Mucosa of rectum (tissue), 2 donors: ENCODE data around the gene ELOVL6.

Experiments used
- H3K27ac ChIP-seq, 2 donors: one replicate each; pipeline ENCODE4 v1.7.0; 2013; ENCODE audit warnings: inconsistent platforms in 2 of 2, low read depth in 2 of 2, low read length in 2 of 2
- H3K27me3 ChIP-seq, 2 donors: one replicate each; pipeline ENCODE4 v1.7.0; 2013; ENCODE audit warnings: low read length in 2 of 2; ENCODE audit not compliant: control insufficient read depth in 2 of 2, insufficient read depth in 2 of 2
- H3K36me3 ChIP-seq, 2 donors: one replicate each; pipeline ENCODE4 v1.7.0; 2013; ENCODE audit warnings: low read length in 2 of 2; ENCODE audit not compliant: control insufficient read depth in 2 of 2, insufficient read depth in 2 of 2
- H3K4me1 ChIP-seq, 2 donors: one replicate each; pipeline ENCODE4 v1.7.0; 2013; ENCODE audit warnings: low read length in 2 of 2, mild to moderate bottlenecking in 1 of 2; ENCODE audit not compliant: control insufficient read depth in 2 of 2, insufficient read depth in 2 of 2
- H3K4me3 ChIP-seq, 2 donors: one replicate each; pipeline ENCODE4 v1.7.0; 2013; ENCODE audit warnings: low read length in 2 of 2
- H3K9ac ChIP-seq, 2 donors: one replicate each; pipeline ENCODE4 v1.7.0; 2013; ENCODE audit warnings: low read length in 2 of 2, low read depth in 1 of 2, mild to moderate bottlenecking in 1 of 2
- H3K9me3 ChIP-seq, 2 donors: one replicate each; pipeline ENCODE4 v1.7.0; 2013; ENCODE audit warnings: low read length in 2 of 2; ENCODE audit not compliant: control insufficient read depth in 2 of 2
- donor health status: healthy.
- donor health status: Normal muscosa, but diverticular disease.

ELOVL6 gene

GRCh38 chr4:110131916-110132315, 66.5 kb downstream of the ELOVL6 start:
- H3K4me1 ChIP-seq, result peaks cover 18 to 53% of the 10 kb centered on the region in 2 donors
- no peaks in the 10 kb centered on the region for H3K9me3 ChIP-seq
- H3K27ac ChIP-seq, result peak overlapping the region; percentile 62 to 64
- H3K27me3 ChIP-seq, result no peaks in the 10 kb centered on the region
- no peaks in the 10 kb centered on the region for H3K36me3 ChIP-seq
- no peak overlapping the region for H3K4me3 ChIP-seq
- H3K9ac ChIP-seq, result no peak overlapping the region

- H3K27me3 ChIP-seq, result no peaks in the 10 kb centered on the region
- no peak overlapping the region for H3K4me3 ChIP-seq
- H3K36me3 ChIP-seq, result no peaks in the 10 kb centered on the region
- no peak overlapping the region for H3K9ac ChIP-seq
- peaks cover 18 to 53% of the 10 kb centered on the region in 2 donors for H3K4me1 ChIP-seq
- H3K9me3 ChIP-seq, result no peaks in the 10 kb centered on the region
- no peak overlapping the region for H3K27ac ChIP-seq
Measured at GRCh38 chr4:110130576-110131358, 67.6 kb downstream of the ELOVL6 start.

GRCh38 chr4:110129544-110129943, 68.9 kb downstream of the ELOVL6 start:
- peak overlapping the region in 1 of 2 donors; percentile 1 for H3K27ac ChIP-seq
- H3K9ac ChIP-seq, result no peak overlapping the region
- H3K4me3 ChIP-seq, result no peak overlapping the region
- H3K9me3 ChIP-seq, result no peaks in the 10 kb centered on the region
- H3K4me1 ChIP-seq, result peaks cover 16 to 42% of the 10 kb centered on the region in 2 donors
- no peaks in the 10 kb centered on the region for H3K27me3 ChIP-seq
- H3K36me3 ChIP-seq, result no peaks in the 10 kb centered on the region

- no peaks in the 10 kb centered on the region for H3K36me3 ChIP-seq
- peak overlapping the region; percentile 53 to 85 for H3K27ac ChIP-seq
- no peak overlapping the region for H3K9ac ChIP-seq
- H3K4me1 ChIP-seq, result peaks cover 10 to 31% of the 10 kb centered on the region in 2 donors
- H3K9me3 ChIP-seq, result no peaks in the 10 kb centered on the region
- no peak overlapping the region for H3K4me3 ChIP-seq
- H3K27me3 ChIP-seq, result no peaks in the 10 kb centered on the region
Measured at GRCh38 chr4:110128472-110128919, 69.9 kb downstream of the ELOVL6 start.

- Histone ChIP-seq H3K27ac (peak overlapping the region; percentile 53 to 85), H3K9ac (no peak overlapping the region), H3K36me3 (no peaks in the 10 kb centered on the region), H3K4me1 (peaks cover 10 to 27% of the 10 kb centered on the region in 2 donors), H3K4me3 (no peak overlapping the region), H3K27me3 (no peaks in the 10 kb centered on the region), H3K9me3 (no peaks in the 10 kb centered on the region)
Measured at GRCh38 chr4:110128029-110128428, 70.4 kb downstream of the ELOVL6 start.

GRCh38 chr4:110124711-110125110, 73.7 kb downstream of the ELOVL6 start:
- Histone ChIP-seq H3K4me3 (no peak overlapping the region), H3K9ac (no peak overlapping the region), H3K27ac (no peak overlapping the region), H3K9me3 (no peaks in the 10 kb centered on the region), H3K36me3 (no peaks in the 10 kb centered on the region), H3K27me3 (no peaks in the 10 kb centered on the region), H3K4me1 (peaks cover 4 to 10% of the 10 kb centered on the region in 2 donors)

GRCh38 chr4:110122201-110122600, 76.2 kb downstream of the ELOVL6 start:
- H3K9me3 ChIP-seq, result no peaks in the 10 kb centered on the region

GRCh38 chr4:110120506-110120905, 77.9 kb downstream of the ELOVL6 start:
- Histone ChIP-seq H3K9me3 (no peaks in the 10 kb centered on the region), H3K27ac (no peak overlapping the region), H3K9ac (no peak overlapping the region)

More at GRCh38 chr4:110122201-110122600, 76.2 kb downstream of the ELOVL6 start:
- H3K4me1 ChIP-seq, result peaks cover 3 to 4% of the 10 kb centered on the region in 2 donors
- H3K9ac ChIP-seq, result no peak overlapping the region
- H3K27me3 ChIP-seq, result no peaks in the 10 kb centered on the region
- H3K36me3 ChIP-seq, result no peaks in the 10 kb centered on the region
- no peak overlapping the region for H3K27ac ChIP-seq
- H3K4me3 ChIP-seq, result no peak overlapping the region

GRCh38 chr4:110119880-110120279, 78.5 kb downstream of the ELOVL6 start:
- Histone ChIP-seq H3K27me3 (no peaks in the 10 kb centered on the region), H3K4me3 (no peak overlapping the region), H3K9ac (no peak overlapping the region), H3K4me1 (peaks cover 3 to 4% of the 10 kb centered on the region in 2 donors), H3K27ac (peak overlapping the region in 1 of 2 donors; percentile 42), H3K36me3 (no peaks in the 10 kb centered on the region), H3K9me3 (no peaks in the 10 kb centered on the region)

More at GRCh38 chr4:110120506-110120905, 77.9 kb downstream of the ELOVL6 start:
- H3K36me3 ChIP-seq, result no peaks in the 10 kb centered on the region
- H3K27me3 ChIP-seq, result no peaks in the 10 kb centered on the region
- H3K4me1 ChIP-seq, result peaks cover 3 to 4% of the 10 kb centered on the region in 2 donors
- no peak overlapping the region for H3K4me3 ChIP-seq

GRCh38 chr4:110119337-110119736, 79.1 kb downstream of the ELOVL6 start:
- Histone ChIP-seq H3K9me3 (no peaks in the 10 kb centered on the region), H3K27ac (peak overlapping the region in 1 of 2 donors; percentile 42), H3K4me1 (peaks cover 3 to 4% of the 10 kb centered on the region in 2 donors), H3K4me3 (no peak overlapping the region), H3K36me3 (no peaks in the 10 kb centered on the region), H3K9ac (no peak overlapping the region), H3K27me3 (no peaks in the 10 kb centered on the region)
